HFF-Myc (cell line): ENCODE data around the gene MPST.

Experiments
- DNase-seq: peaks from one replicate; pipeline ENCODE4 v3.0.0-alpha.2; 2011; ENCODE audit warnings: low read depth; ENCODE audit errors: extremely low read depth
- H3K4me3 ChIP-seq: replicated peaks from 2 replicates; pipeline ENCODE4 v1.5.1; 2011; ENCODE audit warnings: low read depth, mild to moderate bottlenecking, control low read depth, low read length
- TF ChIP-seq, protein P1 (sequence below): IDR thresholded peaks from 2 replicates; pipeline ENCODE4 v1.5.1; 2012; ENCODE audit warnings: mild to moderate bottlenecking, low read depth, low read length, control low read depth; ENCODE audit errors: missing control alignments

MPST gene

DNA sequence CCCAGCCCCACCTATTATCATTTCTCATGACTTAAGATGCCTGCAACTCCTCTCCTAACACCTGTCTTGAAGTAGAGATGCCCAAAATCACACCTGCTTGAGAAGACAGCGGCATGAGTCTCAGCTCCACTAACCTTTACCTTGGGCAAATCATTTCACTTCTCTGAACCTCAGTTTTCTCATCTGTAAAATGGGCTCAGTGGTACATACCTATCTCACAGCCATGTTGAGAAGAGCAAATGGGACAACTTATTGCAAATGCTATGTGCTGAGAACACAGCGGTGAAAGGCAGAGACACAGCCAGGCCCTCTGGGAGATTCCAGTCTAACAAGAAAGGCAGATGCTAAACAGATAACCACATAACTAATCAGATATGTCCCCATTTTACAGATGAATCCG, 8.1 kb upstream of the MPST start:
- no peak overlapping the region for H3K4me3 ChIP-seq
- no peak for DNase-seq
- TF ChIP-seq, protein P1, sequence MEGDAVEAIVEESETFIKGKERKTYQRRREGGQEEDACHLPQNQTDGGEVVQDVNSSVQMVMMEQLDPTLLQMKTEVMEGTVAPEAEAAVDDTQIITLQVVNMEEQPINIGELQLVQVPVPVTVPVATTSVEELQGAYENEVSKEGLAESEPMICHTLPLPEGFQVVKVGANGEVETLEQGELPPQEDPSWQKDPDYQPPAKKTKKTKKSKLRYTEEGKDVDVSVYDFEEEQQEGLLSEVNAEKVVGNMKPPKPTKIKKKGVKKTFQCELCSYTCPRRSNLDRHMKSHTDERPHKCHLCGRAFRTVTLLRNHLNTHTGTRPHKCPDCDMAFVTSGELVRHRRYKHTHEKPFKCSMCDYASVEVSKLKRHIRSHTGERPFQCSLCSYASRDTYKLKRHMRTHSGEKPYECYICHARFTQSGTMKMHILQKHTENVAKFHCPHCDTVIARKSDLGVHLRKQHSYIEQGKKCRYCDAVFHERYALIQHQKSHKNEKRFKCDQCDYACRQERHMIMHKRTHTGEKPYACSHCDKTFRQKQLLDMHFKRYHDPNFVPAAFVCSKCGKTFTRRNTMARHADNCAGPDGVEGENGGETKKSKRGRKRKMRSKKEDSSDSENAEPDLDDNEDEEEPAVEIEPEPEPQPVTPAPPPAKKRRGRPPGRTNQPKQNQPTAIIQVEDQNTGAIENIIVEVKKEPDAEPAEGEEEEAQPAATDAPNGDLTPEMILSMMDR, result no peak

DNA sequence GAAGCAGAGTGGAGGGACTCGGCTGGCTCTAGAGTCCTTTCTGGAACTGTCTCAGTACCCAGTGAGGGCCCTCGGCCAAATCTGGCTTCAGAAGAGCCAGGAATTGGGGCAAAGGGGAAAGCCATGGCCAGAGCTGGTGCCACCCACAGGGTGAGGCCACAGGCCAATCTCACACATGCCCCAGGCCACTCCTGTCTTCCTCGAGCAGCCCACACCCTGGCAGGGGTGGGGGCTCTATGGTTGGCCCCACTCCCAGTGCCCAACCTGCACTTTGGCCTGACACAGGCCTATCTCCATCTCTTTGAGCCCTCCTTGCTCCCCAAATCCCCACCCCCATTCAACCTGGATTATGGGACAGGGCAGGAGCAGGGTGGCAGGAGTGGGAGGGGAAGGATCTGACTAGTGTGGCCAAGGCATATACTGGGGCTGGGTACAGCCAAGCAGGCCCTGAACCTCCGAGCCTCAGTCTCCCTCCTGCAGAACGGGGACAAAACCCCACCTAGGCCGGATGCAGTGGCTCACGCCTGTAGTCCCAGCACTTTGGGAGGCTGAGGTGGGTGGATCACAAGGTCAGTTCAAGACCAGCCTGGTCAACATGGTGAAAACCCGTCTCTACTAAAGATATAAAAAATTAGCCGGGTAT, 7.2 kb upstream of the MPST start:
- DNase-seq, result no peak
- H3K4me3 ChIP-seq, result no peak overlapping the region
- TF ChIP-seq, protein P1, result no peak

DNA sequence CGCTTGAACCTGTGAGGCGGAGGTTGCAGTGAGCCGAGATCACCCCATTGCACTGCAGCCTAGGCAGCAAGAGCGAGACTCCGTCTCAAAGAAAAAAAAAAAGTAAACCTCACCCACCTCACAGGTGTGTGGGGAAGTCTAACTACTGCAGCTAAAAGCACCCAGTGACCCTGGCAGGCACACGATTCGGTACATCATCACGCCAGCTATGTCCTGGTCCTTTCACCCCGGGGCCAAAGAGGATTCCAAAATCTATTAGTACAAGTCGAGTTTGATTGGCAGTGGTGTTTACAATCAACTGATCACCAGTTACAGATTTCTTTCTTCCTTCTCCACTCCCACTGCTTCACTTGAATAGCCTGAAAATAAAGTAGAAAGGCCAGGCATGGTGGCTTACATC, 6.6 kb upstream of the MPST start:
- no peak for DNase-seq
- TF ChIP-seq, protein P1, result no peak
- H3K4me3 ChIP-seq, result no peak overlapping the region

DNA sequence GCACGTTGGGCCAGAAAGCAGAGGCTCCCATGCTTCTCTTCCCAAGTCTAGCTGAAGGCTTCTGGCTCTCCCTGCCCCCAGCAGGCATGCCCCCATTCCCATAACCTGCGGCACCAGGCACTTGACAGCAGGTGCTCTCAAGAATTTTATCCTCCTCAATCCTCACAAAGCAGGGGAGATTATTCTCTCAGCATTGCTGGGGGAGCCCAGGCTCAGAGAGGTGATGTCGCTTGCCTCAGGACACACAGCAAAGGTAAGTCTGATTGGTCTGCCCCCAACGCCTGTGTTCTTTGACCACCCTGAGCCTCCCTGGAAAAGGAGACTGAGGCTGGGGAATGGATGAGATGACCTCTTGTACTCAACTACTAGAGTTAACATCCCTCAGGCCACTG, 5.1 kb upstream of the MPST start:
- H3K4me3 ChIP-seq, result no peak overlapping the region
- DNase-seq, result no peak
- TF ChIP-seq, protein P1, result no peak

DNA sequence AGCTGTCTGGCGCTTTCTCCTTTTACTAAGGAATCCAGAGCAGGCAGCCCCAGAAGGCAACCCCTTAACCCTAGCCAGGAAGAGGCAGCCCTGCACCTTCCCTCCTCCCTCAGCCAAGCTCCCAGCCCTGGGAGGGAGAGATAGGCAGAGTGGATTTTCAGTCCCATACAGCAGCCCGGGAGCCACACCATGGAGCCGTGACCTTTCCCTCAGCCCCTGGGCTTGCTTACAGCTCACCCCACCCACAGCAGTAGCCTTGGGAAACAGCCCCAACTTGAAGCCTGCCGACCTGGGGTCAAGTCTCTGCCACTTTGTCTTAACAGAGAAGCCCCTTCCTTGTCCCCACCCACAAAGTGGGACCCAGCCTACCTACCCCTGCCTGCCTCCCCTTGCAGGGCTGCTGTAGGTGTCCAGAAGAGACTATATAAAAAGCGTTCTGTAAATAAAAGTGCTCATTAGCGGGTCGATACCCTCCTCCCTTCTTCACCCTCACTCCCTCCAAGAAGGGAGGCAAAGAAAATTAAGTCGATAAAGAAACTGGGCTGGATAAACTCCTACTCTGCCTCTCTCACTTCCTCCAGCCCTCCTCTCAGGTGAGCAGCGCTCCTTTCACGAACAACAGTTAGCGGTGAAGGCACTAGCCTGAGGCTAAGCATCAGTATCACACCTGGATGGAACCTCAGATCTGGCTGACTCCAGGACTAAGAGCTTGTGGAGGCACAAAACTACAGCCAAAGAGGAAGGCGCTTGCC, 4.5 kb upstream of the MPST start:
- no peak overlapping the region for H3K4me3 ChIP-seq
- TF ChIP-seq, protein P1, result no peak
- DNase-seq, result no peak

DNA sequence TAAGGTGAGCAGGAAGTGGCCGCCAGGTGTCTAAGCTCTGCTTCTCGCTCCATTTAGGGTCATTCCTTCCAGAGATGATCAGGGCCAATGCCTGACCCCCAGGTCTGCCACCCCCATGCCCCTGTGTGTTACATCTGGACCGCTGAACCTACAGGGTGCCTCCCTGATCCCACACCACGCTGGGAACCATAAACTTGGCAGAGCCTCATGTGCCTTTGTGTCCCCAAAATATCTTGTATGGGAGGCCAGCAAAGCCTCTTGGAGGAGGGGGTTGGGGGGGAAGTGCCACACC, 4.0 kb upstream of the MPST start:
- no peak for DNase-seq
- no peak overlapping the region for H3K4me3 ChIP-seq
- TF ChIP-seq, protein P1, result no peak
